Neural cell (in vitro differentiated cells): ENCODE results near the gene LEO1.

Experiments used
- EZH2 ChIP-seq: fragments of 200-600, 300-800 bp; shearing (Covaris generic), sonication (generic); IDR thresholded peaks from 2 replicates; pipeline ENCODE4 v1.6.1; 2014; ENCODE audit warnings: antibody characterized with exemption, low read length, borderline replicate concordance, mild to moderate bottlenecking; ENCODE audit not compliant: insufficient read depth, poor library complexity, severe bottlenecking
- POLR2AphosphoS5 ChIP-seq: IDR thresholded peaks from 2 replicates; pipeline ENCODE4 v1.6.1; 2012
- RAD21 ChIP-seq: fragments of 450-650 bp; conservative IDR thresholded peaks from 2 replicates; pipeline ENCODE4 v1.6.1; 2014; ENCODE audit warnings: antibody characterized with exemption, mild to moderate bottlenecking, moderate library complexity
- TAF1 ChIP-seq: IDR thresholded peaks from 2 replicates; pipeline ENCODE4 v1.6.1; 2012; ENCODE audit warnings: low read depth
- TF ChIP-seq, protein P1 (sequence below): fragments of 450-650 bp; IDR thresholded peaks from 2 replicates; pipeline ENCODE4 v1.5.1; 2014; ENCODE audit warnings: antibody characterized with exemption, mild to moderate bottlenecking, moderate library complexity; ENCODE audit not compliant: poor library complexity, severe bottlenecking
- TF ChIP-seq, protein P2 (sequence below): IDR thresholded peaks from 2 replicates; pipeline ENCODE4 v1.6.1; 2012; ENCODE audit warnings: borderline replicate concordance

- TF ChIP-seq, protein P1, sequence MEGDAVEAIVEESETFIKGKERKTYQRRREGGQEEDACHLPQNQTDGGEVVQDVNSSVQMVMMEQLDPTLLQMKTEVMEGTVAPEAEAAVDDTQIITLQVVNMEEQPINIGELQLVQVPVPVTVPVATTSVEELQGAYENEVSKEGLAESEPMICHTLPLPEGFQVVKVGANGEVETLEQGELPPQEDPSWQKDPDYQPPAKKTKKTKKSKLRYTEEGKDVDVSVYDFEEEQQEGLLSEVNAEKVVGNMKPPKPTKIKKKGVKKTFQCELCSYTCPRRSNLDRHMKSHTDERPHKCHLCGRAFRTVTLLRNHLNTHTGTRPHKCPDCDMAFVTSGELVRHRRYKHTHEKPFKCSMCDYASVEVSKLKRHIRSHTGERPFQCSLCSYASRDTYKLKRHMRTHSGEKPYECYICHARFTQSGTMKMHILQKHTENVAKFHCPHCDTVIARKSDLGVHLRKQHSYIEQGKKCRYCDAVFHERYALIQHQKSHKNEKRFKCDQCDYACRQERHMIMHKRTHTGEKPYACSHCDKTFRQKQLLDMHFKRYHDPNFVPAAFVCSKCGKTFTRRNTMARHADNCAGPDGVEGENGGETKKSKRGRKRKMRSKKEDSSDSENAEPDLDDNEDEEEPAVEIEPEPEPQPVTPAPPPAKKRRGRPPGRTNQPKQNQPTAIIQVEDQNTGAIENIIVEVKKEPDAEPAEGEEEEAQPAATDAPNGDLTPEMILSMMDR = no peak
- TF ChIP-seq POLR2AphosphoS5 = no peak
- TF ChIP-seq EZH2 = no peak
- TF ChIP-seq RAD21 = no peak
- TF ChIP-seq, protein P2, sequence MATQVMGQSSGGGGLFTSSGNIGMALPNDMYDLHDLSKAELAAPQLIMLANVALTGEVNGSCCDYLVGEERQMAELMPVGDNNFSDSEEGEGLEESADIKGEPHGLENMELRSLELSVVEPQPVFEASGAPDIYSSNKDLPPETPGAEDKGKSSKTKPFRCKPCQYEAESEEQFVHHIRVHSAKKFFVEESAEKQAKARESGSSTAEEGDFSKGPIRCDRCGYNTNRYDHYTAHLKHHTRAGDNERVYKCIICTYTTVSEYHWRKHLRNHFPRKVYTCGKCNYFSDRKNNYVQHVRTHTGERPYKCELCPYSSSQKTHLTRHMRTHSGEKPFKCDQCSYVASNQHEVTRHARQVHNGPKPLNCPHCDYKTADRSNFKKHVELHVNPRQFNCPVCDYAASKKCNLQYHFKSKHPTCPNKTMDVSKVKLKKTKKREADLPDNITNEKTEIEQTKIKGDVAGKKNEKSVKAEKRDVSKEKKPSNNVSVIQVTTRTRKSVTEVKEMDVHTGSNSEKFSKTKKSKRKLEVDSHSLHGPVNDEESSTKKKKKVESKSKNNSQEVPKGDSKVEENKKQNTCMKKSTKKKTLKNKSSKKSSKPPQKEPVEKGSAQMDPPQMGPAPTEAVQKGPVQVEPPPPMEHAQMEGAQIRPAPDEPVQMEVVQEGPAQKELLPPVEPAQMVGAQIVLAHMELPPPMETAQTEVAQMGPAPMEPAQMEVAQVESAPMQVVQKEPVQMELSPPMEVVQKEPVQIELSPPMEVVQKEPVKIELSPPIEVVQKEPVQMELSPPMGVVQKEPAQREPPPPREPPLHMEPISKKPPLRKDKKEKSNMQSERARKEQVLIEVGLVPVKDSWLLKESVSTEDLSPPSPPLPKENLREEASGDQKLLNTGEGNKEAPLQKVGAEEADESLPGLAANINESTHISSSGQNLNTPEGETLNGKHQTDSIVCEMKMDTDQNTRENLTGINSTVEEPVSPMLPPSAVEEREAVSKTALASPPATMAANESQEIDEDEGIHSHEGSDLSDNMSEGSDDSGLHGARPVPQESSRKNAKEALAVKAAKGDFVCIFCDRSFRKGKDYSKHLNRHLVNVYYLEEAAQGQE = no peak
- TF ChIP-seq TAF1 = no peak
These were observed 30.8 kb upstream of the LEO1 start for GRCh38 chr15:52002351-52002750.
